Stimulated activated memory B cell treated with anti-CD40 and anti-IgM and Interleukin-4, amounts not matched to agents 10 μg/mL and 1 μg/mL and 100 μg/mL, for 72 hours (primary cell): Measurements from ENCODE around the gene G6PC3.

ENCODE experiments used
- ATAC-seq: fragments of 150-1000 bp; cut with Tn5 transposase; 2 replicates; pipeline ENCODE4 v1.10.0; 2021
- H3K27ac Mint-ChIP-seq: one replicate; pipeline ENCODE4 v1.8.0; 2022; ENCODE audit warnings: mild to moderate bottlenecking, mixed read lengths
- H3K27me3 Mint-ChIP-seq: one replicate; pipeline ENCODE4 v1.8.0; 2022; ENCODE audit warnings: mixed read lengths
- H3K36me3 Mint-ChIP-seq: one replicate; pipeline ENCODE4 v1.8.0; 2022; ENCODE audit warnings: mixed read lengths
- H3K4me1 Mint-ChIP-seq: one replicate; pipeline ENCODE4 v1.8.0; 2022; ENCODE audit warnings: mixed read lengths
- H3K4me3 Mint-ChIP-seq: one replicate; pipeline ENCODE4 v1.8.0; 2022; ENCODE audit warnings: mild to moderate bottlenecking, moderate library complexity, mixed read lengths
- H3K9me3 Mint-ChIP-seq: one replicate; pipeline ENCODE4 v1.8.0; 2022; ENCODE audit warnings: mixed read lengths

G6PC3 gene

DNA sequence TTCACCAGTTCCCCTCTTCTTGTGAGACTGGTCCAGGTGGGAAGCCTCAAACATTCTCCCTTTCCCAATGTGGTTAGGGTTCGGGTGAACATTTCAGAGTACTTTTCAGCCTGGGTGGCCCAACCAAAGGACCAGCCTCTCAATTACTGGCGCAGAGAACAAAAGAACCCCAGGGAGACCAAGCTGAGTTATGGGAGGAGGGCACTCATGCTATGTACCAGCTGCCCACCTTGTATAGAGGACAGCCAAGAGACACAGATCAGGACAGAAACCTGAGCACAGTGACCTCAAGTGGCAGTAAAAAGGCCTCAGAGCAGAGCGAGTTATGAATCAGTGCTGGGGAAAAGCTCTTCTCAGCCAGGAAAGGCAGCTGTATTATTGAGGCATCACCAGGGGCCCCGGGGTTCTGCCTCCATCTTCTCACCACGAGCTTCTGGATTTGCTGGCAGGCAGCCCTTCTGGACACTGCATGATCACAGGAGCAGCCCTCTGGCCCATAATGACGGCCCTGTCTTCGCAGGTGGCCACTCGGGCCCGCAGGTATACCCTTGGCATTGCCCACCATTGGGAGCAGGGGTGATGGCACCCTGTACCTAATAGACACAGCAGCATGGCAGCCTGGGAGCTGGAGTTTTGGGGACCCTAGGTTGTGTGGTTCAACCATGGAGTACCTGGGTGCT, 3.8 kb downstream of the G6PC3 start:
- Mint-ChIP-seq H3K9me3 (no peaks in the 10 kb centered on the region), H3K27me3 (no peaks in the 10 kb centered on the region), H3K4me3 (no peak overlapping the region), H3K36me3 (peaks cover 38% of the 10 kb centered on the region), H3K27ac (no peak overlapping the region), H3K4me1 (peaks cover 42% of the 10 kb centered on the region)
- ATAC-seq, result no peak

DNA sequence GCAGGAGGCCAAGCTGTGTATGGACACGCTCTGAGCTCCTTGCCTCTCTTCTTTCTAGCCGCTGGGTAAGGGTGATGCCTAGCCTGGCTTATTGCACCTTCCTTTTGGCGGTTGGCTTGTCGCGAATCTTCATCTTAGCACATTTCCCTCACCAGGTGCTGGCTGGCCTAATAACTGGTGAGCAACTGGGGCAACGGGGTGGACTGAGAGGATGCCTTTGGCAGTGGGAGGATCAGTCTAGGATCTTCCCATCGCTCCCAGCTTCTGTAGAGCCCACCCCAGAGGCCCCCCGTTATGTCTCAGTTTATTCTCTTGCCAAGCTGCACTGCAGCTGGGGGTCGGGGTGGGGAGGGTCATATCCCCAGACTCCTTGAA, 4.4 kb downstream of the G6PC3 start:
- Mint-ChIP-seq H3K27ac (no peak overlapping the region), H3K4me3 (no peak overlapping the region), H3K27me3 (no peaks in the 10 kb centered on the region), H3K4me1 (peaks cover 43% of the 10 kb centered on the region), H3K9me3 (no peaks in the 10 kb centered on the region), H3K36me3 (peaks cover 39% of the 10 kb centered on the region)
- ATAC-seq, result no peak

DNA sequence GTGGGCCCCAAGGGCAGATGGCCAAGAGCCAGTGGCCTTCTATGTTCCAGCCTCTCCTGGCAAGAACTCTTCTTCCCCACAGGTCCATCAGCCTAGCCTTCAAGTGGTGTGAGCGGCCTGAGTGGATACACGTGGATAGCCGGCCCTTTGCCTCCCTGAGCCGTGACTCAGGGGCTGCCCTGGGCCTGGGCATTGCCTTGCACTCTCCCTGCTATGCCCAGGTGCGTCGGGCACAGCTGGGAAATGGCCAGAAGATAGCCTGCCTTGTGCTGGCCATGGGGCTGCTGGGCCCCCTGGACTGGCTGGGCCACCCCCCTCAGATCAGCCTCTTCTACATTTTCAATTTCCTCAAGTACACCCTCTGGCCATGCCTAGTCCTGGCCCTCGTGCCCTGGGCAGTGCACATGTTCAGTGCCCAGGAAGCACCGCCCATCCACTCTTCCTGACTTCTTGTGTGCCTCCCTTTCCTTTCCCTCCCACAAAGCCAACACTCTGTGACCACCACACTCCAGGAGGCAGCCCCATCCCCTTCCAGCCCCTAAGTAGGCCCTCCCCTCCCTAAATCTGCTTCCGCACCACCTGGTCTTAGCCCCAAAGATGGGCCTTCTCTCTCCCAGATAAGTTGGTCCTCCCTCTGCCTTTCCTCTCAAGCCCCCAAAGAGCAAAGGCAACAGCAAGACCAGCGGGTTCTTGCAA, 5.2 kb downstream of the G6PC3 start:
- peaks cover 44% of the 10 kb centered on the region for H3K4me1 Mint-ChIP-seq
- ATAC-seq, result no peak
- H3K9me3 Mint-ChIP-seq, result no peaks in the 10 kb centered on the region
- H3K4me3 Mint-ChIP-seq, result no peak overlapping the region
- H3K27ac Mint-ChIP-seq, result no peak overlapping the region
- H3K36me3 Mint-ChIP-seq, result peaks cover 48% of the 10 kb centered on the region
- H3K27me3 Mint-ChIP-seq, result no peaks in the 10 kb centered on the region

GRCh38 chr17:44076716-44077594, 6.4 kb downstream of the G6PC3 start:
- H3K27me3 Mint-ChIP-seq, result no peaks in the 10 kb centered on the region
- no peak overlapping the region for H3K4me3 Mint-ChIP-seq
- peaks cover 33% of the 10 kb centered on the region for H3K4me1 Mint-ChIP-seq
- peaks cover 51% of the 10 kb centered on the region for H3K36me3 Mint-ChIP-seq
- no peaks in the 10 kb centered on the region for H3K9me3 Mint-ChIP-seq
- H3K27ac Mint-ChIP-seq, result no peak overlapping the region
- no peak for ATAC-seq

DNA sequence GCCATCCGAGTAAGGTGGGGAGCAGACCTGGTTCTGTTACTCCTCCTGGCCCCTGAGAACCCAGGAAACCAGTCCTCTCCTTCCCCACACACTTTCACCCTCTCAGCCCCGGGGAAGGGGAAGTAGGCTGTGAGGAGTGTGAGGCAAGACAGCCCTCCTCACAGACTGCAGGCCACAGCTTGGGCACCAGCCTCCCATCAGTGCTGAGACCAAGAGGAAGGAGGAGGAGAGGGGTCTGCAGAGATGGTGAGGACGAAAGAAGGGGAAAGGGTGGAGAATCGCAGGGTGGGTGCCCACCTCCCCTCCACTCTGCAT, 7.0 kb downstream of the G6PC3 start:
- H3K27ac Mint-ChIP-seq, result no peak overlapping the region
- no peaks in the 10 kb centered on the region for H3K9me3 Mint-ChIP-seq
- H3K4me3 Mint-ChIP-seq, result no peak overlapping the region
- no peak for ATAC-seq
- peaks cover 57% of the 10 kb centered on the region for H3K36me3 Mint-ChIP-seq
- H3K4me1 Mint-ChIP-seq, result peaks cover 28% of the 10 kb centered on the region
- H3K27me3 Mint-ChIP-seq, result no peaks in the 10 kb centered on the region

DNA sequence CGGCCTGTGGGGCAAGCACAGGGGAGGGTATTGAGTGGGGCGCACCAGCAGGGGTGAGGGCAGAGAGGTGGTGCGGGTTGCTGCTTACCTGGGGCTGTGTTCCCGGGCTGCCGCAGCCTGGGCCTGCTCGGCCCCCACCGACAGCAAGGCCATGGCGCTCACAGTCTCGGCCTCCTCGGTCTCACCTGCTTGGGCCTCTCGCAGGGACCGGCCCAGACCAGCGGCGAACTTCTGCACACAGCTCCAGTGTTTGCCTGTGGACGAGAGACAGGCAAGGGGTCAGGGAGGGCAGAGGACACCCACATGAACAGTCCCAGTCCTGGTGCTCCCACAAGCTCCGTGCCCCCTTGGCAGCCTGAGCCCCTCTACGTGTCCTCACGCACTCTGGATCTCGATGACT, 7.9 kb downstream of the G6PC3 start:
- H3K9me3 Mint-ChIP-seq, result no peaks in the 10 kb centered on the region
- H3K36me3 Mint-ChIP-seq, result peaks cover 63% of the 10 kb centered on the region
- H3K27me3 Mint-ChIP-seq, result no peaks in the 10 kb centered on the region
- H3K4me3 Mint-ChIP-seq, result no peak overlapping the region
- H3K4me1 Mint-ChIP-seq, result peaks cover 21% of the 10 kb centered on the region
- ATAC-seq, result no peak
- H3K27ac Mint-ChIP-seq, result no peak overlapping the region

GRCh38 chr17:44079877-44080821, 9.6 kb downstream of the G6PC3 start:
- no peaks in the 10 kb centered on the region for H3K9me3 Mint-ChIP-seq
- peaks cover 65% of the 10 kb centered on the region for H3K36me3 Mint-ChIP-seq
- peaks cover 21% of the 10 kb centered on the region for H3K4me1 Mint-ChIP-seq
- ATAC-seq, result no peak
- no peak overlapping the region for H3K4me3 Mint-ChIP-seq
- peak overlapping the region; percentile 10 for H3K27ac Mint-ChIP-seq
- H3K27me3 Mint-ChIP-seq, result no peaks in the 10 kb centered on the region

DNA sequence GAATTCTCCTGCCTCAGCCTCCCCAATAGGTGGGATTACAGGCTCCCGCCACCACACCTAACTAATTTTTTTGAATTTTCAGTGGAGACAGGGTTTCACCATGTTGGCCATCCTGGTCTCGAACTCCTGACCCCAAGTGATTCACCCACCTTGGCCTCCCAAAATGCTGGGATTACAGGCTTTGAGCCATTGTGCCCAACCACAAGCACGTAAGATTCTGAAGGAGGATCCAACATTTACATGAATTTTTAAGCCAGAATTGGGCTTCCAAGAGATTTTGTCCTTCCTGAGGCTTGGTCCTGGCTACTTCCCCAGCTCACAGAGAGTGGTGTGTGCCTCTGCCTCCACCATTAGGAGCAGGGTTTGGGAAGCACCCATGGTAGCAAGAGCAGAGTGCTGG, 11.1 kb downstream of the G6PC3 start:
- H3K4me1 Mint-ChIP-seq, result peaks cover 12% of the 10 kb centered on the region
- no peak for ATAC-seq
- no peak overlapping the region for H3K4me3 Mint-ChIP-seq
- H3K36me3 Mint-ChIP-seq, result peaks cover 56% of the 10 kb centered on the region
- H3K9me3 Mint-ChIP-seq, result no peaks in the 10 kb centered on the region
- H3K27ac Mint-ChIP-seq, result no peak overlapping the region
- no peaks in the 10 kb centered on the region for H3K27me3 Mint-ChIP-seq

GRCh38 chr17:44082256-44082927, 11.9 kb downstream of the G6PC3 start:
- Mint-ChIP-seq H3K4me1 (peaks cover 15% of the 10 kb centered on the region), H3K9me3 (no peaks in the 10 kb centered on the region), H3K36me3 (peaks cover 54% of the 10 kb centered on the region), H3K27me3 (no peaks in the 10 kb centered on the region), H3K27ac (no peak overlapping the region), H3K4me3 (no peak overlapping the region)
- no peak for ATAC-seq

- H3K36me3 Mint-ChIP-seq, result peaks cover 55% of the 10 kb centered on the region
- H3K27ac Mint-ChIP-seq, result no peak overlapping the region
- H3K9me3 Mint-ChIP-seq, result no peaks in the 10 kb centered on the region
- ATAC-seq, result no peak
- H3K27me3 Mint-ChIP-seq, result no peaks in the 10 kb centered on the region
- peaks cover 17% of the 10 kb centered on the region for H3K4me1 Mint-ChIP-seq
- no peak overlapping the region for H3K4me3 Mint-ChIP-seq
Measured at GRCh38 chr17:44083250-44083849, 12.8 kb downstream of the G6PC3 start.

DNA sequence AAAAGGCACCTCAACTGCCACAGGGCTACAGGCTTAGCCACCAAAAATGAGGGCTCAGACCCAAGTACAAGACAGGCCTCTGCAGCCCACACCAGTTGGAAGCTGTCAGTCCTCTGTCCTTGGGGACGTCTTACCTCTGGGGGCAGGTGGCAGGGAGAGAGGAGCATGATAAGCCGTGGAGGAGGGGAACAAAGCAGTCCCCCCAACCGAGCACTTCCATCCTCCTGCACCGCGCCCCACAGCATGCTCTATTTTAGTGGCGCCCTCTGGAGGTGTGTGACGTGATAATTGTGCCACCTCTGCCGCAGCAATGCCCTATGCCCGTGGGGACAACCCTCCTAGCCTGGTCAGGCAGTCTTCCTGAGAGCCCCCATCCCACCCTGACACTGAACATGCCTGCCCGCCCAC, 13.6 kb downstream of the G6PC3 start:
- Mint-ChIP-seq H3K36me3 (peaks cover 57% of the 10 kb centered on the region), H3K27me3 (no peaks in the 10 kb centered on the region), H3K27ac (no peak overlapping the region), H3K4me1 (peaks cover 17% of the 10 kb centered on the region), H3K9me3 (no peaks in the 10 kb centered on the region), H3K4me3 (no peak overlapping the region)
- peak; percentile 44 for ATAC-seq

DNA sequence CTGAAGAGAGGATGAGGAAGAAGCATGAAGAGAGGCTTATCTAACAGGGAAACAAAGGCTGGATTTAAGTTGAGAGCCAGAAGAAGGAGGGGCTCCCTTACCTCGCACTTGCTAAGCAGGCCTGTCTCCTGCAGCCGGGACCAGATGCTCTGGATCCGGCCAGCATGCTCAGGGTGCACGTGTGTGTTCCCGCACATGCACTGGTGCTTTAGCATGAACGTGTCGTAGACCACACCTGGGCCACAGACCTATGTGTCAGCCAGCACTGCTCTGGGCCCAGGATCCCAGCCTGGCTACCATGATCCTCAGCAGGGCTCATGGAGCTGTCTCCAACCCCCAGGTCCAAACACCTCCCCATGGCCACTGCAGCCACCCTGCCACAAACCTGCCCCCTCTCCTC, 14.4 kb downstream of the G6PC3 start:
- Mint-ChIP-seq H3K27me3 (no peaks in the 10 kb centered on the region), H3K4me1 (peaks cover 13% of the 10 kb centered on the region), H3K27ac (no peak overlapping the region), H3K9me3 (no peaks in the 10 kb centered on the region), H3K4me3 (no peak overlapping the region), H3K36me3 (peaks cover 54% of the 10 kb centered on the region)
- ATAC-seq, result no peak

- no peak overlapping the region for H3K4me3 Mint-ChIP-seq
- H3K4me1 Mint-ChIP-seq, result peaks cover 5% of the 10 kb centered on the region
- H3K9me3 Mint-ChIP-seq, result no peaks in the 10 kb centered on the region
- no peak overlapping the region for H3K27ac Mint-ChIP-seq
- no peaks in the 10 kb centered on the region for H3K27me3 Mint-ChIP-seq
- no peak for ATAC-seq
- H3K36me3 Mint-ChIP-seq, result peaks cover 45% of the 10 kb centered on the region
Measured at GRCh38 chr17:44085908-44086307, 15.4 kb downstream of the G6PC3 start.
